ENCODE data around the gene FOXO4.

GRCh38 chrX:71111141-71111843 lies 15.6 kb downstream of the FOXO4 start, which contains the start of gene IL2RG:
- no peak for TF ChIP-seq CTCF (IDR thresholded peaks at IDR 0.05; ENCODE audit: insufficient read depth, low read depth, low read length)
- TF ChIP-seq EZH2 (IDR thresholded peaks at IDR 0.05; ENCODE audit: insufficient read depth, low read length): no peak
